Parathyroid adenoma (tissue), 2 donors: ENCODE results near the gene AGAP1.

Experiments used
- H2AFZ ChIP-seq: fragments of 300-600 bp; sonication (generic); one replicate; pipeline ENCODE4 v1.7.0; 2017; ENCODE audit warnings: antibody characterized with exemption, mild to moderate bottlenecking
- H3K27ac ChIP-seq: fragments of 300-600 bp; sonication (generic); one replicate; pipeline ENCODE4 v1.7.0; 2017
- H3K27me3 ChIP-seq: fragments of 300-600 bp; sonication (generic); one replicate; pipeline ENCODE4 v1.7.0; 2017; ENCODE audit warnings: low read length; ENCODE audit not compliant: control insufficient read depth, insufficient read depth
- H3K36me3 ChIP-seq: fragments of 300-600 bp; sonication (generic); one replicate; pipeline ENCODE4 v1.7.0; 2017; ENCODE audit warnings: low read length; ENCODE audit not compliant: control insufficient read depth, insufficient read depth
- H3K4me1 ChIP-seq: fragments of 300-600 bp; sonication (generic); one replicate; pipeline ENCODE4 v1.7.0; 2017; ENCODE audit warnings: control low read depth
- H3K4me2 ChIP-seq: fragments of 300-600 bp; sonication (generic); one replicate; pipeline ENCODE4 v1.7.0; 2017; ENCODE audit warnings: low read length
- H3K4me3 ChIP-seq: fragments of 300-600 bp; sonication (generic); one replicate; pipeline ENCODE4 v1.7.0; 2017; ENCODE audit warnings: low read depth, low read length
- H3K79me2 ChIP-seq: fragments of 300-600 bp; sonication (generic); one replicate; pipeline ENCODE4 v1.7.0; 2017; ENCODE audit warnings: control low read depth
- H3K9ac ChIP-seq: fragments of 300-600 bp; sonication (generic); one replicate; pipeline ENCODE4 v1.7.0; 2017; ENCODE audit warnings: mild to moderate bottlenecking
- H3K9me3 ChIP-seq: fragments of 300-600 bp; sonication (generic); one replicate; pipeline ENCODE4 v1.7.0; 2017; ENCODE audit warnings: low read length; ENCODE audit not compliant: control insufficient read depth
- TF ChIP-seq, protein P1 (sequence below): fragments of 300-600 bp; sonication (generic); IDR thresholded peaks from one replicate; pipeline ENCODE4 v1.7.0; 2017; ENCODE audit warnings: antibody characterized with exemption, mild to moderate bottlenecking
- donor health status: primary hyperparathyroidism.

The AGAP1 gene

DNA sequence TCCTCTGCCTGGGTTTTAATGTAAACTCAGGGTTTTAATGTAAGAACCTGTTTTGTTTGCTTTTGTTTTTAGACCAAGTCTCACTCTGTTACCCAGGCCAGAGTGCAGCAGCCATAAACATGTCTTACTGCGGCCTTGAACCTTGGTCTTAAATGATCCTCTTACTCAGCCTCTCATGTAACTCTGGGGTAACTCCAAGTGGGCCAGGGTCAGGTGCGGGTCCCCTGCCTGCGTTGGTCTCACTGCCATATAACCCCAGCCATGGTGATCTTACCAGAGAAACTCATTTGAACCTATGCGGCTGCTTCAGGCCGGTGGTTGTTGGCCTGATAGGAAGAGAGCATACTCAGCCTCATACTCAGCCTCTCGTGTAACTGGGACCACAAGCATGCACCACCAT, 89.3 kb downstream of the AGAP1 start:
- Histone ChIP-seq H3K4me1 (peaks cover 5% of the 10 kb centered on the region), H3K9ac (no peak overlapping the region), H3K4me2 (no peak overlapping the region), H3K9me3 (no peaks in the 10 kb centered on the region), H3K36me3 (no peaks in the 10 kb centered on the region), H3K4me3 (no peak overlapping the region), H3K79me2 (peaks cover 40% of the 10 kb centered on the region), H3K27ac (no peak overlapping the region), H3K27me3 (no peaks in the 10 kb centered on the region), H2AFZ (no peak overlapping the region)
- TF ChIP-seq, protein P1, sequence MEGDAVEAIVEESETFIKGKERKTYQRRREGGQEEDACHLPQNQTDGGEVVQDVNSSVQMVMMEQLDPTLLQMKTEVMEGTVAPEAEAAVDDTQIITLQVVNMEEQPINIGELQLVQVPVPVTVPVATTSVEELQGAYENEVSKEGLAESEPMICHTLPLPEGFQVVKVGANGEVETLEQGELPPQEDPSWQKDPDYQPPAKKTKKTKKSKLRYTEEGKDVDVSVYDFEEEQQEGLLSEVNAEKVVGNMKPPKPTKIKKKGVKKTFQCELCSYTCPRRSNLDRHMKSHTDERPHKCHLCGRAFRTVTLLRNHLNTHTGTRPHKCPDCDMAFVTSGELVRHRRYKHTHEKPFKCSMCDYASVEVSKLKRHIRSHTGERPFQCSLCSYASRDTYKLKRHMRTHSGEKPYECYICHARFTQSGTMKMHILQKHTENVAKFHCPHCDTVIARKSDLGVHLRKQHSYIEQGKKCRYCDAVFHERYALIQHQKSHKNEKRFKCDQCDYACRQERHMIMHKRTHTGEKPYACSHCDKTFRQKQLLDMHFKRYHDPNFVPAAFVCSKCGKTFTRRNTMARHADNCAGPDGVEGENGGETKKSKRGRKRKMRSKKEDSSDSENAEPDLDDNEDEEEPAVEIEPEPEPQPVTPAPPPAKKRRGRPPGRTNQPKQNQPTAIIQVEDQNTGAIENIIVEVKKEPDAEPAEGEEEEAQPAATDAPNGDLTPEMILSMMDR: no peak

DNA sequence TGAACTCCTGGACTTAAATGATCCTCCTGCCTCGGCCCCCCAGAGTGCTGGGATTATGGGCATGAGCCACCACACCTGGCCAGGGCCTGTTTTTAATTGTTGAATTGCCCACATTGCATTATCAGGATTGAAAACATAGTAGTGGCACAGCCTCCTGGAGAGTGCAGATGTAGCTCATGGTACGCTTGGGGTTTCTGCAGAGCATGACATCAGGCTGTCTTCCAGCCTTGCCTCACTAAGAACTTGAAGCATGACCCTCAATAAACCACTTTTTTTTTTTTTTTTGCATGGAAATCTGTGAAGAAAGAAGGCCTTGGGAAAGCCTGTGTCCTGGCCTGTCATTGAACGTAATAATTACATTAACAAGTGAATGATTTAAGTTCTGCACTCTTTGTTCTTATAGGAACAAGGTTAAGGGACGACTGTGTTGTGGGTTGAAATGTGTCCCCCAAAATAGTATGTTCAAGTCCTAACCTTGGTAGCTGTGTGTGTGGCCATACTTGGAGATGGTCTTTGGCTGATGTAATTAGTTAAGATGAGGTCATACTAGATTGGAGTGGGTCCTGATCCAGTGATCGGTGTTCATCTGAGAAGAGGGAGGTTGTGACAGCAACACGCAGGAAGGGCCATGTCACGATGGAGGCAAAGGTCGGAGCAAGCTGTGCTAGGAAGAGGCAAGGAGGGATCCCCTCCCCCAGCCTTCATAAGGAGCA, 90.2 kb downstream of the AGAP1 start:
- TF ChIP-seq, protein P1: no peak
- no peak overlapping the region for H3K4me3 ChIP-seq
- no peaks in the 10 kb centered on the region for H3K27me3 ChIP-seq
- H3K79me2 ChIP-seq: peaks cover 40% of the 10 kb centered on the region
- no peak overlapping the region for H3K9ac ChIP-seq
- H2AFZ ChIP-seq: no peak overlapping the region
- no peak overlapping the region for H3K27ac ChIP-seq
- peaks cover 5% of the 10 kb centered on the region for H3K4me1 ChIP-seq
- no peak overlapping the region for H3K4me2 ChIP-seq
- H3K9me3 ChIP-seq: no peaks in the 10 kb centered on the region
- H3K36me3 ChIP-seq: no peaks in the 10 kb centered on the region

DNA sequence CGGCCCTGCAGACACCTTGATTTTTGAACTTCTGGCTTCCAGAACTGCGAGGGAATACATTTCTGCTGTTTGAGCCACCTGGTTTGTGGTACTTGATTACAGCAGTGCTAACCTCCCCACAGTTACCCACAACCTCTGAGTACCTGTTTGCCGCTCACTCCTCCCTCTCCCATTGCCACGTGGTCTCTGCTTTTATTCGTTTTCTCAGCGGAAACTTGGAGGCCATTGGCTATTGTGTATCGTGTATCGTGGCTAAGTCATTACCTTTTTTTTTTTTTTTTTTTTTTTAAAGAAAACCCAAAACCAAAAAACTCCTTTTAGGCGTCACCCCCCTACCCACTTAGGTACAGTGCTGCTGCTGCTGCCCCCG, 90.8 kb downstream of the AGAP1 start:
- Histone ChIP-seq H3K36me3 (no peaks in the 10 kb centered on the region), H3K4me2 (no peak overlapping the region), H3K4me1 (peaks cover 5% of the 10 kb centered on the region), H3K27me3 (no peaks in the 10 kb centered on the region), H3K27ac (no peak overlapping the region), H3K79me2 (peaks cover 39% of the 10 kb centered on the region), H3K9me3 (no peaks in the 10 kb centered on the region), H3K4me3 (no peak overlapping the region), H3K9ac (no peak overlapping the region), H2AFZ (no peak overlapping the region)
- TF ChIP-seq, protein P1: no peak

DNA sequence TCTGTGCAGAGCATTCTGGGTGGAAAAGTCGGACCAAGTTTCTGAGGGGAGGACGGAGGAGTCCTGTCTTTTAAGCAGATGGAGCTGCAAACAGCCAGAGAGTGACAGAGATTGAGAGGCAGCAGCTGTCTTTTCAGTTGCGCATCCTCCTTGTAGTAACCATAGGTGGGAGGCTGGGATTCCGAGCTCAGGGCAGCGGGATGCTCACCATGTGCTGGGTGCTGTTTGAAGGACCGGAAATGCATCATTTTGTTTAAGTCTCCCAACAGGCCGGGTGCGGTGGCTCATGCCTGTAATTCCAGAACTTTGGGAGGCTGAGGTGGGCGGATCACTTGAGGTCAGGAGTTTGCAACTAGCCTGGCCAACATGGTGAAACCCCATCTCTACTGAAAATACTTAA, 93.4 kb downstream of the AGAP1 start:
- no peak overlapping the region for H3K27ac ChIP-seq
- peaks cover 18% of the 10 kb centered on the region for H3K79me2 ChIP-seq
- no peak overlapping the region for H3K4me2 ChIP-seq
- no peak overlapping the region for H2AFZ ChIP-seq
- H3K9me3 ChIP-seq: no peaks in the 10 kb centered on the region
- no peaks in the 10 kb centered on the region for H3K36me3 ChIP-seq
- no peaks in the 10 kb centered on the region for H3K27me3 ChIP-seq
- H3K4me1 ChIP-seq: no peaks in the 10 kb centered on the region
- TF ChIP-seq, protein P1: no peak
- no peak overlapping the region for H3K9ac ChIP-seq
- no peak overlapping the region for H3K4me3 ChIP-seq

DNA sequence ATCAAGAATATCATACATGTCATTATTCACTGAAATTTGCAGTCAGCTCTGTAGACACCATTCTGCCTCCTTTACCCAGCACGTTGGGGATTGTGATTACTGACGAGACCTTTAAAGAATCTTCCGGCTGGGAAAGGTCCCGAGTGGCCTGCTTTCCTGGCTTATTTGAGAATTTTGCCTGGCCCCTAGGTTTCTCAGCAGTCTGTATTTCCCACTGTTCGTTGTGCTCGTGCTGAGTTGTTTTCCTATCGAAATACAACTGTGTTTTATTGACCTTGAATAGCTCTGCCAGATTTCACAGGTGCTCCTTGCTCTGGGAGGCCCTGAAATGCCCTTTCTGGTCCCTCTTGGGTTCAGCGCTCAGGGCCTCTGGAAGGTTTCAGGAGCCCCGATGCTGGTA, 94.9 kb downstream of the AGAP1 start:
- Histone ChIP-seq H3K4me1 (no peaks in the 10 kb centered on the region), H3K4me3 (no peak overlapping the region), H3K9ac (no peak overlapping the region), H3K4me2 (no peak overlapping the region), H3K79me2 (peaks cover 6% of the 10 kb centered on the region), H3K27me3 (no peaks in the 10 kb centered on the region), H3K36me3 (no peaks in the 10 kb centered on the region), H3K9me3 (no peaks in the 10 kb centered on the region), H3K27ac (no peak overlapping the region), H2AFZ (no peak overlapping the region)
- TF ChIP-seq, protein P1: no peak
